Calu3 (cell line): Measurements from ENCODE around the gene CYTH2. TPM values are rescaled to one million over a fixed set of nuclear protein-coding genes. Genes with fewer than 3 reads are reported as not detected.
A peak's percentile ranks its signal among the peaks of the same experiment; 100 is the strongest.

ENCODE experiments used
- BruUV-seq: library from RNA; stranded (reverse); fragments of 400-500 nt; replicated peaks from 2 replicates; lab custom pipeline; 2021; lab: Mats Ljungman, UMichigan
- CTCF ChIA-PET: fragments of 300-600 bp; sonication (Branson Sonifier 250); formaldehyde crosslinking; loops from one replicate; lab custom pipeline; 2022; ENCODE audit warnings: antibody characterized with exemption; lab: Charles Lee
- DNase-seq: peaks from one replicate; pipeline ENCODE4 v3.0.0; 2022
- H3K27ac Mint-ChIP-seq: one replicate; pipeline ENCODE4 v1.8.0; 2022; ENCODE audit warnings: mixed read lengths; ENCODE audit not compliant: unreplicated experiment
- H3K27me3 Mint-ChIP-seq: one replicate; pipeline ENCODE4 v1.8.0; 2022; ENCODE audit warnings: mixed read lengths; ENCODE audit not compliant: unreplicated experiment
- H3K36me3 Mint-ChIP-seq: one replicate; pipeline ENCODE4 v1.8.0; 2022; ENCODE audit warnings: mild to moderate bottlenecking, moderate library complexity, mixed read lengths; ENCODE audit not compliant: insufficient read depth, unreplicated experiment
- H3K4me1 Mint-ChIP-seq: one replicate; pipeline ENCODE4 v1.8.0; 2022; ENCODE audit warnings: mild to moderate bottlenecking, low read depth, mixed read lengths; ENCODE audit not compliant: unreplicated experiment
- H3K4me3 Mint-ChIP-seq: one replicate; pipeline ENCODE4 v1.8.0; 2022; ENCODE audit warnings: mild to moderate bottlenecking, low read depth, moderate library complexity, mixed read lengths; ENCODE audit not compliant: unreplicated experiment
- H3K9me3 Mint-ChIP-seq: one replicate; pipeline ENCODE4 v1.8.0; 2022; ENCODE audit warnings: low read depth, mixed read lengths; ENCODE audit not compliant: unreplicated experiment
- CTCF ChIP-seq: fragments of 200-600 bp; IDR thresholded peaks from one replicate; pipeline ENCODE4 v1.8.0; 2022; ENCODE audit warnings: antibody characterized with exemption; ENCODE audit not compliant: unreplicated experiment
- intact Hi-C: fragments of 100-400 bp; cut with micrococcal nuclease; formaldehyde crosslinking; loops from one replicate; pipeline ENCODE4 v1.10.0; 2022; ENCODE audit not compliant: unreplicated experiment
- total RNA-seq: library from RNA; stranded (reverse); gene quantifications from 2 replicates; pipeline ENCODE4 v1.2.3, GENCODE V29; 2022

The CYTH2 gene
- total RNA-seq, 1 experiment from 2014 or later = 109 TPM

DNA sequence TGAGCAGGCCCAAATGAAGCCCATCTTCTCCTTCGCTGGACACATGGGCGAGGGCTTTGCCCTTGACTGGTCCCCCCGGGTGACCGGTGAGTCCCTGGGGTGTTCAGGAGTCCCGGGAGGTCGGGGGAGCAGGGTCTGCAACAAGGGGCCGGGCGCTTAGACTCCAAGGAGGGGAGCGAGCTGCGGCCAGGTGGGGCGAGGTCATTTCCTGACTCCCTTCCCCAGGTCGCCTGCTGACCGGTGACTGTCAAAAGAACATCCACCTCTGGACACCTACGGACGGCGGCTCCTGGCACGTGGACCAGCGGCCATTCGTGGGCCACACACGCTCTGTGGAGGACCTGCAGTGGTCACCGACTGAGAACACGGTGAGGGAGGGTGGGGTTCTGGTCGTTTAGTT lies 18.7 kb upstream of the CYTH2 start:
- Mint-ChIP-seq H3K4me3 (no peak overlapping the region), H3K36me3 (peaks cover 84% of the 10 kb centered on the region), H3K9me3 (no peaks in the 10 kb centered on the region), H3K27me3 (no peaks in the 10 kb centered on the region), H3K4me1 (peaks cover 22% of the 10 kb centered on the region), H3K27ac (no peak overlapping the region)
- intact Hi-C loops = no loop called here
- TF ChIP-seq CTCF = no peak
- CTCF ChIA-PET = interaction anchor here (0.6 kb wide), 1 partner anchor 31 kb away, joined by 3 read pairs; no protein-coding TSS in a partner anchor
- no peak for DNase-seq
- no TSS peak for BruUV-seq

DNA sequence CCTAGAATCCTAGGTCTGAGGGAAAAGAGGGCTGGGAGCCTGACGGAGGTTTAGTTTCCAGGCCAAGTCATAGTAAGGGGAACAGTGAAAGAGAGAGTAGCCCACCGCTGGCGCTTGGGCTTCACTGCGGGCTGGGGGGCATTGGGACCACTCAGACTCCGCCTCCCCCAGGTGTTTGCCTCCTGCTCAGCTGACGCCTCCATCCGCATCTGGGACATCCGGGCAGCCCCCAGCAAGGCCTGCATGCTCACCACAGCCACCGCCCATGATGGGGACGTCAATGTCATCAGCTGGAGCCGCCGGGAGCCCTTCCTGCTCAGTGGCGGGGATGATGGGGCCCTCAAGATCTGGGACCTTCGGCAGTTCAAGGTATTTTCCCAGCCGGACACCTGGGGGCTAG lies 18.3 kb upstream of the CYTH2 start:
- H3K4me3 Mint-ChIP-seq = no peak overlapping the region
- TF ChIP-seq CTCF = no peak
- peaks cover 20% of the 10 kb centered on the region for H3K4me1 Mint-ChIP-seq
- H3K27me3 Mint-ChIP-seq = no peaks in the 10 kb centered on the region
- DNase-seq = no peak
- intact Hi-C loops = no loop called here
- no TSS peak for BruUV-seq
- H3K9me3 Mint-ChIP-seq = no peaks in the 10 kb centered on the region
- CTCF ChIA-PET = no interaction called here
- peaks cover 84% of the 10 kb centered on the region for H3K36me3 Mint-ChIP-seq
- no peak overlapping the region for H3K27ac Mint-ChIP-seq

- CTCF ChIA-PET = interaction anchor here (0.6 kb wide), 1 partner anchor 123 kb away, joined by 4 read pairs; no protein-coding TSS in a partner anchor
- Mint-ChIP-seq H3K4me3 (no peak overlapping the region), H3K27me3 (no peaks in the 10 kb centered on the region), H3K9me3 (no peaks in the 10 kb centered on the region), H3K4me1 (peaks cover 20% of the 10 kb centered on the region), H3K36me3 (peaks cover 79% of the 10 kb centered on the region), H3K27ac (no peak overlapping the region)
- intact Hi-C loops = no loop called here
- DNase-seq = no peak
- BruUV-seq = no TSS peak
- TF ChIP-seq CTCF = no peak
These were observed 17.5 kb upstream of the CYTH2 start for GRCh38 chr19:48451624-48452023.

GRCh38 chr19:48452289-48453190 lies 16.6 kb upstream of the CYTH2 start:
- no TSS peak for BruUV-seq
- Mint-ChIP-seq H3K4me1 (peaks cover 20% of the 10 kb centered on the region), H3K36me3 (peaks cover 77% of the 10 kb centered on the region), H3K9me3 (no peaks in the 10 kb centered on the region), H3K4me3 (no peak overlapping the region), H3K27me3 (no peaks in the 10 kb centered on the region), H3K27ac (no peak overlapping the region)
- TF ChIP-seq CTCF = no peak
- DNase-seq = peak; percentile 38
- CTCF ChIA-PET = no interaction called here
- intact Hi-C loops = no loop called here
